Measurements from ENCODE around the gene HES3. TPM values are rescaled to one million over a fixed set of nuclear protein-coding genes. Genes with fewer than 3 reads are reported as not detected.

Gene HES3
- total RNA-seq = not detected in 2 replicates

GRCh38 chr1:6243993-6244392 is at the start of gene HES3:
TSS of gene HES3 (plus strand) at chr1:6244179. CDS start at chr1:6244366, 187 bp downstream.

GRCh38 chr1:6199298-6200187 is 44.4 kb upstream of the HES3 start, which contains the start of gene RPL22:
TSS of gene RPL22 (minus strand) at chr1:6199595. CDS start at chr1:6199573, 22 bp downstream.

GRCh38 chr1:6205849-6206519 is 38.0 kb upstream of the HES3 start, which contains the start of gene RNF207:
TSS of gene RNF207 (plus strand) at chr1:6206119. CDS start at chr1:6206536, 417 bp downstream.

GRCh38 chr1:6260961-6261614 is 17.1 kb downstream of the HES3 start, which contains the start of gene GPR153:
TSS of gene GPR153 (minus strand) at chr1:6261098. CDS start at chr1:6254905, 6,193 bp downstream.

Other genes starting within 250 kb of the HES3 start
- gene KCNAB2, start 198.3 kb upstream of the HES3 start, total RNA-seq = 3.9 and 7.2 TPM in 2 replicates
- gene CHD5, start 63.9 kb upstream of the HES3 start, total RNA-seq = under 0.01 and 0.18 TPM in 2 replicates
- 111 and 124 TPM in 2 replicates for gene RPL22, start 44.6 kb upstream of the HES3 start, total RNA-seq
- 56.1 and 57.0 TPM in 2 replicates for gene RNF207, start 38.1 kb upstream of the HES3 start, total RNA-seq
- gene ICMT, start 8.2 kb upstream of the HES3 start, total RNA-seq = 87.3 and 95.2 TPM in 2 replicates
- gene GPR153, start 16.9 kb downstream of the HES3 start, total RNA-seq = 7.1 and 7.5 TPM in 2 replicates
- gene ACOT7, start 149.6 kb downstream of the HES3 start, total RNA-seq = 26.1 and 50.6 TPM in 2 replicates
- 0.37 TPM in 1 of 2 replicates, not detected in the other for gene HES2, start 175.7 kb downstream of the HES3 start, total RNA-seq
- 0.05 TPM in 1 of 2 replicates, not detected in the other for gene ESPN, start 180.6 kb downstream of the HES3 start, total RNA-seq
- 4.2 and 13.4 TPM in 2 replicates for gene TNFRSF25, start 222.0 kb downstream of the HES3 start, total RNA-seq
- 11.3 and 32.3 TPM in 2 replicates for gene PLEKHG5, start 247.5 kb downstream of the HES3 start, total RNA-seq